Stimulated activated CD8-positive, alpha-beta memory T cell treated with anti-CD3 and anti-CD28 coated beads, Interleukin-4, amount 100 ng/mL, for 4 hours (primary cell): Measurements from ENCODE around the gene SFXN1.

Source experiments
- DNase-seq, 2 donors: peaks; one replicate each; pipeline ENCODE4 v3.0.0-alpha.2; 2020; ENCODE audit warnings: low read depth in 2 of 2, low spot score in 1 of 2

The SFXN1 gene

DNA sequence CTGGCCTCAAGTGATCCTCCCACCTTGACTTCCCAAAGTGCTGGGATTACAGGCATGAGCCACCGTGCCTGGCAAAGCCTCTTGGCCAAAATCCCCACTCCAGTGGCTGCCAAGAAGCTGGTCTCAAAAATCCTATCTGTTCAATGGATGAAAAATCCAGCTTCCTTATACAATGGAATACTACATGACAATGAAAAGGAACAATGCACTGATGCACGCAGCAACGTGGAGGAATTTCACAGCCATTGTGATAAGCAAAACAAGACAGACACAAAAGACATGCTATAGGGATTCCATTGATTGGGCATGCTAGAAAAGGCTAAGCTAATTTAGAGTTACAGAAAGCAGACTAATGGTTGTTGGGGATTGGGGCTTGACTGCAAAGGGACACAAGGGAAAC is 13.1 kb upstream of the SFXN1 start:
- no peak for DNase-seq

DNA sequence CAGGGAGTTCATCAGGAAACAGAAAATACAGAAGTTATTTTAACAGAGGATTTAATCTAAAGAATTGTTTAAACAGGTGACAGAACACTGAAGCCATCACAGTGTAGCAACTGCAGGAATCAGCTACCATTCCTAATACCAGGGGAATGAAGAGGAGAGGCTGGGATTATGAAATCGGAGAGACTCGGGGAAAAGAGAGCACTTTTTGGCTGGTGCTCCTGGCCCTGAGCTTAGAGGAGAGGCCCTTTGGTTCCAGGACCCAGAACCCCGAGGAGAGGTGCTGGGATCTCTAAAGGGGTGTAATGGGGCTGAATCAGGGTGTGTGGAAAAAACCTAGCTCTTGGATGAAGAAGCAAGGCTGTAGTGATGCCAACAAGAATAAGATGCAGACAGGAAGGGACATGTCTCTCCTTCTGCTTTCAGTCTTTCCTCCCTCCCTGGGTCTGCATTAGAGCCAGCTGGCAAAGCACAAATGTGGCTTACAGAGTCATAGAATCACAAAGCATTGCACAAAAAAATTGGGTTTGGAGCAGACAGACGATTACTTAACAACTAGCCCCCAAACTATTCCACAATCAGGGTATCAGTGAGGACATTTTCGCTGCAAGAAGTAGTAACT is 11.6 kb upstream of the SFXN1 start:
- DNase-seq, result no peak

DNA sequence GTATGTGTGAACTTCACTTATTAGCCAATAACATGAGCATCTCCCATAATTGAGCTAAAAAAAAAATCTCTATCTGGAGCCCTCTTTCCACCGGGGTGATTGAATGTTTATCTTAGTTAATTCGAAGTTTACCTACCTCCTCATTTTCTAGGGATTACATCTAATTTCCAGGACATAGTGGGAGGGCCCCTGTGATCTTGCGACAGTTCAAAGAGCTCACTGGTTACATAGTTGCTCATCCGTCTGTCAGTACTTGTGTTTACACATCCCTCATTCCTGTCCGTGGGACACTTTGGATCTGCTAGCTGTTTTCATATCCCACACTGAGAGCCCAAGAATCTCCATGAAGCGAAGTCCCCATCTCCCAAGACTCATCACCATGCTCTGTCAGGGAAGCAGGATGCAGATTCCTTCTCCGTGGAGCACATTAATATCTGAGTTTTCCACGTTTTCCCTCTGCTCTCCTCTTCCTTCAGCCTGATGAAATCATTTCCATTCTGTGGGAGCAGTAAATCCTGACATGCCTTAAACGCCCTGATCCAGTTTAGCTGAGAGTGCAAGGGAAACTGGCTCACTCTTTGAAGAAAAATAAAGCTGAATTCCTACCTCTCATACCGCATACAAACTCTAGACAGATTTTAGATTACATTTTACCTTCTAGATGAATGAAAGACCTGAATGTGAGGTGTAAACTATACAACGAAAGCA is 10.2 kb upstream of the SFXN1 start:
- DNase-seq, result no peak

DNA sequence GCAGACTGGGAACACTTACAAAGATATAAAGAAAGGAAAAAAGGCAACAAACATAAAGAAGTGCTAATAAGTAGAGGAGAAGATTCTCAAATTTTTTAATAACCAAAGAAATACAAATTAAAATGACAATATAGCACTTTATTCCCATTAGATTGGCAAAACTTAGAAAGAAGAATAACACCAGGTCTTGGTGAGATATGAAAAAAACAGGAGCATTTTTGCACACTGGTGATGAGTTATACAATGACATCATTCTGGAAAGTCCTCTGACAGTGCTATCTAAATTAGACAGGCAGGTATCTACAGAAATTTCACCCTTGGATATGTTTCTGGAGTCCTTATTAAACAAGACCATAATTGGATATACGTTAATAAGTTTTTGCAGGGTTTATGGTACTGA is 9.5 kb upstream of the SFXN1 start:
- no peak for DNase-seq

DNA sequence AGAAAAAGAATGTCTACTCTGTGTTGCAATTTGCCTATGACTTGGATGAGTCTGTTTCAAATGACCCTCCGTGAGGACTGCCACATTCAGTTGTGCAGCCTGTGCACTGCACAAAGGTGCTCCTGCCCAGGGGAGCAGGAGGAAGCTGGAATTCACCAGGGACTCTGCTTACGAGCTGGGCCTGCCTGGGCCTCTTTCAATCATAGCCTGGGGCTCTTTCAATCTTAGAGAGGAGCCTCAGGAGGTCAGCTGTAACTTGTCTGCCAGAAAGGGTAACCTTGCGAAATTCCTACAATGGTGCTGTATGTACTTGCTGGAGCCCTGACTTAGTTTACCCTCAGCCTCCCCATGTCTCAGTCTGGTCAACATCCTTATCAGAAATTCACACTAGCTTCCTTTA is 8.4 kb upstream of the SFXN1 start:
- no peak for DNase-seq

DNA sequence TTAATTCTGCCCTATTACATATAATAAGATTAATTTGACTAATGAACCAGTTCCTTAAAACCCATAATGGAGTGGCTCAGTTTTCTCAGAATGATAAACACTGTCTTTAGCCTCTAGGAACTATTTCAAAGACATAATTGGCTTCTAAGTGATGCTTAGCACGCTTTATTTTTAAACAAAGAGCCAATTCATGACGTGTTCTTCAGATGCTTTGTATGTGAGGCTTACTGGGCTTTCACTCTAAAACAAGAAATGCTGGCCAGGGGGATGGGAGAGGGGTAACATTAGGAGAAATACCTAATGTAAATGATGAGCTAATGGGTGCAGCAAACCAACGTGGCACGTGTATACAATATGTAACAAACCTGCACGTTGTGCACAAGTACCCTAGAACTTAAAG is 7.6 kb upstream of the SFXN1 start:
- DNase-seq, result no peak

DNA sequence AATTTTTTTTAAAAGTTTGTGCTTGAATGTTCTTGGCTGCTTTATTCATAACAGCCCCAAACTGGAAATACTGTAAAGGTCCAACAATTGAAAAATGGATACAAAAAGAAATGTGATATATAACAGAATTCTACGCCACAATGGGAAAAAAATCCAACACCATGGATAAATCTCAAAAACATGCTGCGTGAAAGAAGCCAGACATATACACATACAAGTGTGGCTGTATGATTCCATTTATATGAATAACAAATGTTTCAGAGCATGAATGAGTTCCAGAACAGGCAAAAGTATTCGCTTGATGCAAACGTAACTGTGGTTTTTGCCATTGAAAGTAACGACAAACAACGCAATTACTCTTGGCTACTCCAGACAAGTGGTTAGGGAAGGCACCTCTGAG is 7.2 kb upstream of the SFXN1 start:
- DNase-seq, result no peak

DNA sequence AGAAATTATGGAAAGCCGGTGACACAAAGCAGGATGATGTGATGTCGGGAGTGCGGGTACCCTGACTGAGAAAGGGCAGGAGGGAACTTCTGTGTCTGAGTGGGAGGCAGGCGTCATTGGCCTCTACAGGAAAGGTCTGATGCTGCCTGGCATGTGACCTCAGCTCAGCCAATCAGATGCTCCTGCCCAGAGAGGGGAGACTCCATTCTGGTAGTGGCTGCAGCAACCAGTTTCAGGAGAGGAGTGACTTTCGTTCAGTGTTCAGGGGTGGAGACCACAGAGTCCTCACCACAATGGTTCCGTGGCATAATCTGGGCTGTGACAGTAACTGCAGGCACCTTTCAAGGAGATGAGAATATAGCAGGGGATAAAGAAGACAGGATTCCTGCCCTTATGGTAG is 6.7 kb upstream of the SFXN1 start:
- DNase-seq, result no peak

DNA sequence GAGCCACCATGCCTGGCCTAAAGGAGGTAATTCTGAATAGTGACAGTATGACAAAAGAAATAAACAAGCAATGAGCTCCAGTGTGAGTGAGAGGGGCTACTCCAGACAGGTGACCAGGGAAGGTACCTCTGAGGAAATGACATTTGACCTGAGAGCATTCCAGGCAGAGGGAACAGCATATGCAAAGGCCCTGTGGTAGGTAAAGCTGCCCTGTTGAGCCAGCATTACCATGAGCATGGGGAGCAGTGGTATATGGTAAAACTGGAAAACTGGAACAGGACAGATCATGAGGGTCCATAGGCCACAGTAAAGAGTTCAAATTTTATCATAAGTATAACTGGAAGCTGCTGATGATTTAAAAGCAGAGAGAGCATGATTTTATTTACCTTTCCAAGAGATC is 6.0 kb upstream of the SFXN1 start:
- DNase-seq, result no peak

DNA sequence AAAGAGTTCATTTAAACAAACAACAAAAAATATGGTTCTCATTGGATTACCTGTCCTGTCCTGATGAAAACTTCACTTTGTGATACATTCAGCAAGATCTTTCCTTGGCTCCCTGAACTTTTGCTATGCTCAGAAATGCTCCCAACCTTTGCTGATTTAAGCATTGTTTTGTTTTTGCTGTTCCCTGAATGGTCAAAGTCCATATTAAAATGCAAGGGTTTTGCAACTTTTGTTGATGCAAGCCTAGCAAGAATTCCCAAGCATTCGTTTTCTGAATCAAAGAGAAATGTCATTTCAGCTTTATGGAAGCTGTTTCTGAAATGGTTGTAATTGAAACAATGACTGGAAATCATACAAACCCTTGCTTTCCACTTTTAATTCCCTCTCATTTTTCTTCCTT is 3.1 kb upstream of the SFXN1 start:
- no peak for DNase-seq

DNA sequence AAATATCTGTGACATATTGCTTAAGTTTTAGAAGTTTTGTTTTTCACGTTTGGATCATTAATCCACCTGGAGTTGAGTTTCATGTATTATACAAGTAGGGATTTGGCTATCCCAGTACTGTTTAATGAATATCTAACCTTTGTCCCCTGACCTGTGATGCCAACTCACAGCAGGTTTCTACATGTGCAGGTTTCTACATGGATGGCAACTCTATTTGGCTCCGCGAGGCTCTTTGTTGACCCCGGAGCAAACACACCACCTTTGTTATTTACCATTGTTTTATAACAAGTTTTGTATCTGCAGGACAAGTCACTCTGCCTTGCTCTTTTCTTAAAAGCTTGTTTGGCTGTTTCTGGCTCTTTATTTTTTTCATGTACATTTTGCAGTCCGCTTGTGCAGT is 920 bp upstream of the SFXN1 start:
- no peak for DNase-seq

DNA sequence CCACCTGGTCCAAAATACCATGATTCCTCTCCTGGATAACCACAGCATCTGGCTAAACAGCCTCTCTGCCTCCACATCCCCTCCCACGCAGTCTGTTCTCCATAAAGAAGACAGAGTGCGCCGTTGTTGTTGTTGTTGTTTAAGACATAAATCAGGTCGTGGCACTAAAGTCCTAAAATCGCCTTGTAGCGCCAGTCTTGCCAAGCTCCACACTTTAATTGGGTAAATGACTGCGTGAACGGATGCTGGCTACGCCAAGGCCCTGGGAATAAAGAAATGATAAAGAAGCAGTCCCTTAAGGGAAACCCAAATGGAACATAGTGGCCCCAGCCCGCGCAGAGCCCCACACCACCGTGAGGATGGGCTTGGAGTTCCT is 364 bp upstream of the SFXN1 start:
- no peak for DNase-seq

DNA sequence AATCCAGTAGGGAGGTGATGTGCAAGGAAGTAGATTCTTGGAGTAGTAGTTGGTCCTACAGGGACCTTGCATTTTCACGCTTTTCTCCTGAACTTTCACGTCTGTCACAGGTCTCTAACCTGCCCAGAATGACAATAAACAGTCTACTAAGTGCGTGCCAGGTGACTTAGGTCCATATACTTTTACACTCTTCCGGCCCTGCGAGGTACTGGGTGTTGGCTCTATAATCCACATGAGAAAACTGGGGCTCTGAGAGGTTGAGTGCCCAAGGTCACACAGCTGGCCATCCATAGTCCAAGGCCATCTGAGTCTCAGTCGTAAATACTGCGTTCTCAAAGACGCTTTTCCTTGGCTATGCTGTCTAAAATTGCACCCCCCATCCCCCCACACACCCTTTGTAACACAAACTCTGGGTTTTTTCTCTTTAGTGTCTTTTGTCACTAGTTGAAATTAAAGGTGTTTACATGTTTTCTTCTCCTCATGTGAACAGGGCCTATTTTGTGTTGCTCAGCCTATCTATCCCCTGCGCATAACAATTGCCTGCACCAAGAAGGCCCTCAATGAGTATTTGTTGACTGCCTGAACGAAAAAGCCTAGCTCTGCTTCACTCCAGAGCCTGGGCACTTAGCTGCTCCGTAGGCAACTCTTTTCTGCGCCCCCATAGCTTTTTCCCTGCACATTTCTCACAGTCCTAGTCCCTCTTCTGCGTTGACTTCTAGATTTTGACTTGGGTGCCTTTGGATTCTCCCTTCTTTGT is 943 bp downstream of the SFXN1 start:
- no peak for DNase-seq

DNA sequence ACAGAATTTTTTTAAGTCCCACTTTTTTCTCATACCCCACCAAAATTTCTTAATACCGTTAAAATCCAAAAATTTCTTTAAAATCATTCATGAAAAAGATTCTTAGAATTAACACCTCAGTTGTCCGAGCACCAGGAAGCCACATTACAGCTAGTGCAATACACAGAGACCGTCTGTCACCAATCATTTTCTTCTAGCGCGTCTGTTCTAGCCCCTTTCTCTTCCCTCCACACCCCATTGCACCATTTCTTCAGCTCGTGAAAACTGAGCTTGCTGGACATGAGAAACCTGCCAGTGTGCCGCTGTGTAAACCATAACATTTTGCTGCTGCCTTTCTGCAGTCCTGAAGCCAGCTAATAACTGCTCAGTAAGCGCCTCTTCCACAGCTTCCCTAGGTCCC is 5.0 kb downstream of the SFXN1 start:
- DNase-seq, result no peak

DNA sequence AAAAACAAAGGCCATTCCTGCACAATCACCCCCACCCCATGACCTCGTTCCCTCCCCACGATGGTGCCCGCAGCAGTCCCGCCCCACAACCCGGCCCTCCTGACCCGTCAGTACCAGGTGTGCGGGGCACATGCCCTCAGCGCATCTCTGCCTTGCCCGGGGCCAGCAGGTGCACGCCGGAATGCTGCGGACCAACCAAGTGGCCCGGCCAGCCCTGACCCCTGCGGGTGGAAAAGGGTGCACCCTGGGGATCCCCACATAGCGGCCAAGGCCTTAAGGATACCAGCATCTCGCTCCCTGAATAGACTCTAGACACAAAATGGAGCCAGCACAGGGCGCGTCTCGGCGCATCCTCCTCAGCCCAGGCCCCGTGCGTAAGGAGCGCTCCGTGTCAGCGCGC is 6.0 kb downstream of the SFXN1 start:
- DNase-seq, result no peak

DNA sequence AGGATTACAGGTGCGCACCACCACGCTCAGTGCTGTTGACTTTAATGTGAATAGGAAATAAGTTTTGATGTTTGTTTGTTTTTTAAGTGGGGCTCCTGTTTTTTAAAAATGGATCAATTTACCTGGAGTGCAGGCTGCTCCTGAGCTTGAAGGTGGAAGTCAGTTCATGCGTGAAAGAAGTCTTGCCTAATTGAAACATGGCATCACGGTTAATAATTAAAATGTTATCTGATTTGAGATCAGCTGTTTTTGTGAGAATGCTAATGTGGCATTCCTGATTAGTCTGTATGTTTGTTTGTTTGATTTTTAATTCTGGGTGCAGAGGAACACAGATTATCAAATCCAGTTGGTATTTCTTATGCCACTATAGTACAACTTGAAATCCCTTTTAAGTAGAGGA is 6.5 kb downstream of the SFXN1 start:
- no peak for DNase-seq

DNA sequence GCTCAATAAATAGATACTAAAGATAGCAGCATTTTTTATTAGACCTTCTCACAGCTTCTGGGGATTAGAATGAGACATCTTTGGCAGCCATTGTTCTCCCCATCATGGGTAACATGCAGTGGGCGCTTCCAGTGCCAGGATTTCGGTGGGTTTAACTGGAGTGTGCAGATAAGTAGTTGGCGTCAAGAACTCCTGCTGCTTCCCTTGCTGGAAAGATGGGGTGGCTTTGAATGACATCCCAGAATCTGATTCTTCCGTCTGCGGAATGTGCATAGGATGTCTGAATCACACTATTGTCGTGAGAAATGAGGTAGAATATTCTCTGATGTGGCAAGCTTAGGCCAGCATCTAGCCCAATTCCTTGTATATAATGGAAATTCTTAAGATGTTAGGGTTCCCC is 7.3 kb downstream of the SFXN1 start:
- DNase-seq, result no peak

DNA sequence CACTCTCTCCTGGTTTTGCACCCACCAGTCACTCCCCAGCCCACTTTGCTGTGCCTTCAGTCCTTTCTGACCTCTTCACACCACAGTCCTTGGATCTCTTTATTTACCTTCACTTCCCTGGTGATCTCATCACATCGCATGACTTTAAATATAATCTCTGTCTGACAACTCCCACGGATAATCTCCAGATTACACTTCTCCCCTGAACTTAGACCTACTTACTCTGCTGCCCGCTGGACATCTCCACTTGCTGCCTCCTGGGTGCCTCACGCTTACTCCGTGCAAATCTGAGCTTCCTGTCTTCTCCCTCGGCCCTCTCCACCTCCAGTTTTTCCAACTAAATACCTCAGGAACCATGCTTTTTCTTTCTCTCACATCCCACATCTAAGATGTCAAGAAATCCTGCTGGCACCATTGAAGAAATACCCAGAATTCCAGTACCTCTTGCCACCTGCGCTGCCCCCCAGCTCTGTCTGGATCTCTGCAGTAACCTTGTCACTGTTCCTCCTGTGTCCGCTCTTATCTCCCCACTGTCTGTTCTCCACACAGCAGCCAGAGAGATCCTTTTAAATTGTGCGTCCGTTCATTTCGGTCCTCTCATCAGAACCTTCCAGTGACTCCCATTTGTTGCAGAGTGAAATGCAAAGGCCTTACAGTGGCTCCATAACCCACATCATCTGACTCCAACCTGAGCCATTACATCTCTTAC is 9.3 kb downstream of the SFXN1 start:
- DNase-seq, result no peak

DNA sequence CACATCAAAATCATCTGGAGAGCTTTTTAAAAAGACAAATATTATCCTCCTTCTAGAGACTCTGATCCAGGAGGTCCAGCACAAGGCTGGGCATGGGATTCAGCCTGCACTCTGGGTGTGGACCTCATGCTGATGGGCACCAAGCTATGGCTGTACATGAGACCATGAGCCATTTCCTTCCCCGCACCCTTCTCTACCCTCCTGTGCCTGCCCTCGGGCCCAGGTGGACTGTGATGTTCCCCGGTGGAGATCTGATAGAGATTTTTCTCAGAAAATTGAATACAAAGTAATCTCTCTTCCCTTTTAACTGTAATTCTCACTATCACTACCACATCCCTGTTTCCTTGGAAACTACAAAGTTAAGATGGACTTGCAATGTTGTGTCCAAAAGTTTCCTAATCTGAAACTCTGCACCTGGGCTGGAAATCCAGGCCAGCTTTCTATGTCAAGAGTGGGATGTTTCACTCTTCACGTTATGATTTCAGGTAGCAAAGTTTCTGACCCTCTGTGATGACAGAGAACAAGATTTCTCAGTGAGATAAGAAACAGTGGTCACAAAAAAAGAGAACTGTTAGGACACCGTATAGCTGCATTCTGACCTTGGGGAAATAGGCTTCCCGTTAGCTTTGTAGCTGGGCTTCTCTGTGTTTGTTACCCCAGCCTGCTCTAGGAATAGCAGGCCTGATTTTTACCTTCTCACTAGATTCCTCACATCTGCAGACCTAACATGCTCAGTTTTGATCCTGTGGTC is 11.5 kb downstream of the SFXN1 start:
- DNase-seq, result no peak

DNA sequence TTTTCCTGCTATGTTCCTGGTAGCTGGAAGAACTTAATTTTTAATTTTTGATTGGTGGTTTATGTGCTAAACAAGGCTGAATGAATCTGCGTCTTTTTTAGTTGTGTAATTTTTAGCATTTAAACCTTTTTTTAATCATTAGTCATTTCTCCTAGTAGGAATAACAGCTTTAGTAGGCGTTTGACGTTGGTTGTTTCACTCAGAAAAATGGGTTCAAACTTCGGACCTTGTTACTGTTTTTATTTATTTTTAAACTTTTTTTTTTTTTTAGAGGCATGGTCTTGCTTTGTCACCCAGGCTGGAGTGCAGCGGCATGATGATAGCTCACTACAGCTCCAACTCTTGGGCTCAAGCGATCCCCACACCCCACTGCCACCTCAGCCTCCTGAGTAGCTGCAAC is 12.9 kb downstream of the SFXN1 start:
- DNase-seq, result no peak

DNA sequence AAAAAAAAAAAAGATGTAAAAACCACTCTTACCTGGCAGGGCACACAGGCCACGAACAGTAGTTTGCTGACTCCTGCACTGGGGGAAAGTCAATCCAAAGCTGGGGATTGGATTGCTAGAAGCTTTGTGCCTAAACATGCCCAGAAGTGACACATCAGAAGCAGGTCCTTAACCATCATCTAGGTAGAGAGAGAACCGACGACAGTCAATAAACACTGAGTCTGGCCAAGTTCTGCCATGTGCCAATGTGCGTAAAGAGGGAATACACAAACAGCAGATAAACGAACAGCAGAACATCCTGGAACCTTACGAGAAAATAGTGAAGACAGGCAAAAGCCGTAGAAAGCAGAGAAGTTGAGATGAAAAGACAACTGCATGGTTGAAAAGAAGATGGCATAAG is 14.9 kb downstream of the SFXN1 start:
- DNase-seq, result no peak
